GM12891 (cell line): Measurements from ENCODE around the gene ALS2.

ENCODE experiments used
- DNase-seq: peaks from one replicate; pipeline ENCODE4 v3.0.0; 2011; ENCODE audit warnings: low spot score; ENCODE audit not compliant: insufficient read length
- FAIRE-seq: peaks from 2 replicates; lab custom pipeline; 2011; peaks lifted over from hg19 to GRCh38; lab: Jason Lieb, UNC
- PAX5 ChIP-seq: IDR thresholded peaks from 2 replicates; pipeline ENCODE4 v1.6.1; 2011; ENCODE audit warnings: low read length, moderate library complexity, mild to moderate bottlenecking; ENCODE audit not compliant: insufficient read depth, severe bottlenecking
- POLR2A ChIP-seq: IDR thresholded peaks from 2 replicates; pipeline ENCODE4 v1.6.1; 2011; ENCODE audit warnings: low read depth, low read length, control low read depth
- POLR2AphosphoS5 ChIP-seq: IDR thresholded peaks from 2 replicates; pipeline ENCODE4 v1.6.1; 2011; ENCODE audit warnings: low read depth, low read length, control low read depth
- POU2F2 ChIP-seq: IDR thresholded peaks from 2 replicates; pipeline ENCODE4 v1.6.1; 2011; ENCODE audit warnings: low read depth, mild to moderate bottlenecking, control low read depth, low read length, moderate library complexity
- SPI1 ChIP-seq: IDR thresholded peaks from 2 replicates; pipeline ENCODE4 v1.6.1; 2011; ENCODE audit warnings: low read depth, low read length, control low read depth
- TAF1 ChIP-seq: IDR thresholded peaks from 2 replicates; pipeline ENCODE4 v1.6.1; 2011; ENCODE audit warnings: low read depth, low read length, control low read depth

The ALS2 gene

GRCh38 chr2:201733544-201733943 lies 47.2 kb downstream of the ALS2 start:
- no peak for FAIRE-seq
- no peak for DNase-seq
- TF ChIP-seq TAF1 (no peak), SPI1 (no peak), POLR2AphosphoS5 (no peak), POLR2A (no peak), POU2F2 (no peak), PAX5 (no peak)

GRCh38 chr2:201730651-201731285 lies 50.0 kb downstream of the ALS2 start:
- DNase-seq = no peak
- TF ChIP-seq POLR2AphosphoS5 (no peak), POLR2A (no peak), PAX5 (no peak), POU2F2 (no peak), SPI1 (no peak), TAF1 (no peak)
- FAIRE-seq = no peak

- TF ChIP-seq POLR2A = no peak
- no peak for TF ChIP-seq PAX5
- no peak for TF ChIP-seq SPI1
- TF ChIP-seq TAF1 = no peak
- TF ChIP-seq POLR2AphosphoS5 = no peak
- no peak for TF ChIP-seq POU2F2
- peak; percentile 5 for FAIRE-seq
- DNase-seq = no peak
Observed at GRCh38 chr2:201715459-201715858, 65.3 kb downstream of the ALS2 start.

- FAIRE-seq (no peak), DNase-seq (no peak)
- no peak for TF ChIP-seq TAF1
- TF ChIP-seq SPI1 = no peak
- TF ChIP-seq POLR2A = no peak
- no peak for TF ChIP-seq POLR2AphosphoS5
- no peak for TF ChIP-seq POU2F2
- TF ChIP-seq PAX5 = no peak
Observed at GRCh38 chr2:201712726-201713125, 68.0 kb downstream of the ALS2 start.

- TF ChIP-seq POU2F2 (no peak), POLR2A (no peak), TAF1 (no peak), PAX5 (no peak), POLR2AphosphoS5 (no peak), SPI1 (no peak)
- DNase-seq (no peak), FAIRE-seq (no peak)
Observed at GRCh38 chr2:201709747-201710146, 71.0 kb downstream of the ALS2 start.

GRCh38 chr2:201709049-201709448 lies 71.7 kb downstream of the ALS2 start:
- FAIRE-seq (no peak), DNase-seq (no peak)
- TF ChIP-seq POLR2A = no peak
- TF ChIP-seq POU2F2 = no peak
- no peak for TF ChIP-seq SPI1
- TF ChIP-seq POLR2AphosphoS5 = no peak
- TF ChIP-seq PAX5 = no peak
- TF ChIP-seq TAF1 = no peak

GRCh38 chr2:201707753-201708152 lies 73.0 kb downstream of the ALS2 start:
- FAIRE-seq (no peak), DNase-seq (no peak)
- TF ChIP-seq TAF1 (no peak), SPI1 (no peak), POLR2AphosphoS5 (no peak), POU2F2 (no peak), PAX5 (no peak), POLR2A (no peak)

GRCh38 chr2:201707142-201707541 lies 73.6 kb downstream of the ALS2 start:
- DNase-seq (no peak), FAIRE-seq (no peak)
- TF ChIP-seq PAX5 (no peak), SPI1 (no peak), POU2F2 (no peak), TAF1 (no peak), POLR2A (no peak), POLR2AphosphoS5 (no peak)

GRCh38 chr2:201704536-201704935 lies 76.2 kb downstream of the ALS2 start:
- no peak for FAIRE-seq
- DNase-seq = no peak
- no peak for TF ChIP-seq SPI1

- DNase-seq (no peak), FAIRE-seq (no peak)
- TF ChIP-seq TAF1 (no peak), SPI1 (no peak), POLR2A (no peak), PAX5 (no peak), POLR2AphosphoS5 (no peak), POU2F2 (no peak)
Observed at GRCh38 chr2:201701646-201702045, 79.1 kb downstream of the ALS2 start.

GRCh38 chr2:201699416-201699815 lies 81.3 kb downstream of the ALS2 start:
- no peak for DNase-seq
- no peak for FAIRE-seq
- TF ChIP-seq POLR2AphosphoS5 = no peak
- TF ChIP-seq POU2F2 = no peak
- no peak for TF ChIP-seq TAF1
- TF ChIP-seq SPI1 = no peak
- TF ChIP-seq POLR2A = no peak
- no peak for TF ChIP-seq PAX5
